Measurements from ENCODE around the gene ACKR3.

Gene ACKR3

DNA sequence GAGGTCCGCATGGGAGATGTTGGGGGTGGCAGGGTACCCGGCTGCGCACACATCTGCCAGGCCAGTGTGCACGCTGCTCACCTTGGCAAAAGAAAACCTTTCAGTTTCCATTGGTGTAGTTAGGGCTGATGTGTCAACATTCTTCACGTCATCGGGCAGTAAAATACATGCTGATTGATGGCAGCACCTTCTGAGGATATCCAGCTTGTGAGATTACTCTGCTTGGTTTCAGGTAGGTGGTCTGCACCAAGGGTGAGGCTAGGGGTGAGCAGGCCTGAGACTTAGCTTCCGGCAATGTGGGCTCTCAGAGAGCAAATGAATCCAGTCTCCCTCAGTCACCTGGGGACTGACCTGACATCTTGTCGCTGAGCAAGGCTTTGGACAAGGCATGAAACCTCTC, 19.3 kb upstream of the ACKR3 start:
- Histone ChIP-seq H3K27me3 (ENCODE audit: control insufficient read depth, insufficient read depth, low read length) (no peaks in the 10 kb centered on the region), H3K4me3 (ENCODE audit: low read depth, low read length) (no peak overlapping the region), H3K9me3 (ENCODE audit: control insufficient read depth, insufficient read depth, low read length) (no peaks in the 10 kb centered on the region), H3K9ac (ENCODE audit: low read depth, low read length) (no peak overlapping the region), H3K36me3 (ENCODE audit: control insufficient read depth, insufficient read depth, low read length) (no peaks in the 10 kb centered on the region), H3K4me1 (ENCODE audit: control insufficient read depth, insufficient read depth, low read length) (peaks cover 13% of the 10 kb centered on the region), H3K27ac (ENCODE audit: low read depth, low read length) (no peak overlapping the region)

- Histone ChIP-seq H3K27ac (ENCODE audit: low read depth, low read length) (no peak overlapping the region), H3K36me3 (ENCODE audit: control insufficient read depth, insufficient read depth, low read length) (no peaks in the 10 kb centered on the region), H3K9me3 (ENCODE audit: control insufficient read depth, insufficient read depth, low read length) (no peaks in the 10 kb centered on the region), H3K4me1 (ENCODE audit: control insufficient read depth, insufficient read depth, low read length) (peaks cover 13% of the 10 kb centered on the region), H3K27me3 (ENCODE audit: control insufficient read depth, insufficient read depth, low read length) (no peaks in the 10 kb centered on the region), H3K9ac (ENCODE audit: low read depth, low read length) (no peak overlapping the region), H3K4me3 (ENCODE audit: low read depth, low read length) (no peak overlapping the region)
Observed at GRCh38 chr2:236550701-236551465, 18.7 kb upstream of the ACKR3 start.

DNA sequence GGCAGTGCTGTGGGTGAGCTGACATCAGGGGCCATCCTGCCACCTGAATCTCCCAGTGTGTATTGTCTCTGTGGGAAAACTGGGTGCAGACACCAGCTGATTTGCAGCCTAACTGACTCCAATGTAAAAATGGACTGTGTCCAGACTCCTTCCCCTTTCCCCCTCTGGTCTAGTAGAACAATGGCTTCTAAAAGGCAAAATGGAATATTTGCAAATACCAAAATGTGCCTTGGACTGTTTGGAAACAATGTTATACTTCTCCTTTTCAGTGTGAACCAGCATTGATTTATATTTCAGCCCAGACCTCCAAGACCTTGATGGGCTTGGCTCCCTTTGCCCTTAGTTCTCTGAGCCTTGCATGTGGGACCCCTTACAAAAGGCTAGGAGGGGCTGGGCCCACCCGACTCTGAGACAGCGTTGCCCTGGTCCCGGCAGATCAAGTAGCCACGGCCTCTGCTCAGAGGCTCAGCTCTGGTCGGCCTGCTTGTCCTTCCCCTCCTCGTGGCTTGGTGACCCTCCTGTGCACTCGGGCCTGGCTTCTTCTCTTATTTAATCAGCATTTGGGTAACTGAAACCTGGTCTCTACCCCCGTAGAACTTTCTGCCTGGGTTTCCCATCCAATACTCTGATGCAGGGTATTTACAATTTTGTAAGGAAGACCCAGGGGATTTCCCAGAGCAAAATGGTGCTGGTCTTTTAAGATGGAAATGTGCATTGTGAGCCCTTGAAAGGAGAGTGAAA, 18.0 kb upstream of the ACKR3 start:
- Histone ChIP-seq H3K27ac (ENCODE audit: low read depth, low read length) (peak overlapping the region; percentile 80), H3K9me3 (ENCODE audit: control insufficient read depth, insufficient read depth, low read length) (no peaks in the 10 kb centered on the region), H3K4me1 (ENCODE audit: control insufficient read depth, insufficient read depth, low read length) (peaks cover 13% of the 10 kb centered on the region), H3K27me3 (ENCODE audit: control insufficient read depth, insufficient read depth, low read length) (no peaks in the 10 kb centered on the region), H3K36me3 (ENCODE audit: control insufficient read depth, insufficient read depth, low read length) (no peaks in the 10 kb centered on the region), H3K4me3 (ENCODE audit: low read depth, low read length) (no peak overlapping the region), H3K9ac (ENCODE audit: low read depth, low read length) (0 out of 2 replicates have a peak overlapping the region, but pooled peaks have one; percentile 4)

GRCh38 chr2:236552212-236552542, 17.4 kb upstream of the ACKR3 start:
- Histone ChIP-seq H3K9me3 (ENCODE audit: control insufficient read depth, insufficient read depth, low read length) (no peaks in the 10 kb centered on the region), H3K27ac (ENCODE audit: low read depth, low read length) (no peak overlapping the region), H3K4me1 (ENCODE audit: control insufficient read depth, insufficient read depth, low read length) (peaks cover 13% of the 10 kb centered on the region), H3K4me3 (ENCODE audit: low read depth, low read length) (no peak overlapping the region), H3K9ac (ENCODE audit: low read depth, low read length) (no peak overlapping the region), H3K27me3 (ENCODE audit: control insufficient read depth, insufficient read depth, low read length) (no peaks in the 10 kb centered on the region), H3K36me3 (ENCODE audit: control insufficient read depth, insufficient read depth, low read length) (no peaks in the 10 kb centered on the region)

- Histone ChIP-seq H3K4me3 (ENCODE audit: low read depth, low read length) (no peak overlapping the region), H3K27me3 (ENCODE audit: control insufficient read depth, insufficient read depth, low read length) (no peaks in the 10 kb centered on the region), H3K27ac (ENCODE audit: low read depth, low read length) (no peak overlapping the region), H3K9me3 (ENCODE audit: control insufficient read depth, insufficient read depth, low read length) (no peaks in the 10 kb centered on the region), H3K4me1 (ENCODE audit: control insufficient read depth, insufficient read depth, low read length) (peaks cover 13% of the 10 kb centered on the region), H3K9ac (ENCODE audit: low read depth, low read length) (no peak overlapping the region), H3K36me3 (ENCODE audit: control insufficient read depth, insufficient read depth, low read length) (no peaks in the 10 kb centered on the region)
Observed at GRCh38 chr2:236552581-236553363, 16.9 kb upstream of the ACKR3 start.

DNA sequence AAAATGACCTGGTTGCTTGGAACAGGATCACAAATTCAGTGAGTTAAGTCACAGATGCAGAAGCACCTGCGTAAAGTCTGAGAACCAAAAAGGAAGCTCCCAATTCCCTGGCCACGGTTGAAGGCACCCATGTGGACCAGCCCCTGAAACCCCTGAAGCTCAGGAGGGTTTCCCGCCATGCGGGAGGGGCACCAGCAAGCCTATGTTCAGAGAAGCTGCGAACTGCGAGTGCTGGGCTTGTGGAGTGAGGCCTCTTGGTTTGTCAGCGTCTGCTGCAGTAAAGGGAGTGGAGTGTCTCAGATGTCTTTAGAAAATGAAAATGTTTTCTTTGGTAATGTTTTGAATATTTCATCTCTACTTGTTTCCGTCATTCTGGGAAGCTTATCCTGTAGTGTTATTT, 16.1 kb upstream of the ACKR3 start:
- no peaks in the 10 kb centered on the region for H3K9me3 ChIP-seq (ENCODE audit: control insufficient read depth, insufficient read depth, low read length)
- H3K27me3 ChIP-seq (ENCODE audit: control insufficient read depth, insufficient read depth, low read length) = no peaks in the 10 kb centered on the region
- H3K36me3 ChIP-seq (ENCODE audit: control insufficient read depth, insufficient read depth, low read length) = no peaks in the 10 kb centered on the region
- peaks cover 13% of the 10 kb centered on the region for H3K4me1 ChIP-seq (ENCODE audit: control insufficient read depth, insufficient read depth, low read length)
- no peak overlapping the region for H3K27ac ChIP-seq (ENCODE audit: low read depth, low read length)
- no peak overlapping the region for H3K4me3 ChIP-seq (ENCODE audit: low read depth, low read length)
- H3K9ac ChIP-seq (ENCODE audit: low read depth, low read length) = no peak overlapping the region

- H3K4me3 ChIP-seq (ENCODE audit: low read depth, low read length) = no peak overlapping the region
- H3K27ac ChIP-seq (ENCODE audit: low read depth, low read length) = no peak overlapping the region
- H3K4me1 ChIP-seq (ENCODE audit: control insufficient read depth, insufficient read depth, low read length) = peaks cover 13% of the 10 kb centered on the region
- H3K9ac ChIP-seq (ENCODE audit: low read depth, low read length) = no peak overlapping the region
- H3K9me3 ChIP-seq (ENCODE audit: control insufficient read depth, insufficient read depth, low read length) = no peaks in the 10 kb centered on the region
- H3K36me3 ChIP-seq (ENCODE audit: control insufficient read depth, insufficient read depth, low read length) = no peaks in the 10 kb centered on the region
- H3K27me3 ChIP-seq (ENCODE audit: control insufficient read depth, insufficient read depth, low read length) = no peaks in the 10 kb centered on the region
Observed at GRCh38 chr2:236554629-236555282, 14.9 kb upstream of the ACKR3 start.

DNA sequence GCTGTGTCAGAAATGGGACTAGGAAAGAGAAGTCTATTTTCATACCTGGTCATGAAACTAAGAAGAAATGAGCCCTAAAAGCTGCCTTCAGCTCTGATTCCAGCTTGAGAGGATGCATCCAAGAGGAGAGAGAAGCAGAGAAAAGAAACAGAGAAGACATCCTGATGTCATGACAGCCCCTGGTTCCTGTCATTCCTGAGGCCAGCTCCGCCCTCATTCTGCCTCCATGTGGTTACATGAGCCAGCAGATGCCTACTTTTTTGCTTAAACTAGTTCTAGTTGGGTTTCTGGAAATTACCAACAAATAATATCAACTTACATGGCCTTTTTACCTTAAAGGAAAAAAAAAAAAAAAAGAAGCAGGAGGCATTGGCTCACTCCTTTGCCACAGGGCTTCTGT, 14.1 kb upstream of the ACKR3 start:
- no peak overlapping the region for H3K4me3 ChIP-seq (ENCODE audit: low read depth, low read length)
- no peaks in the 10 kb centered on the region for H3K9me3 ChIP-seq (ENCODE audit: control insufficient read depth, insufficient read depth, low read length)
- H3K9ac ChIP-seq (ENCODE audit: low read depth, low read length) = no peak overlapping the region
- H3K36me3 ChIP-seq (ENCODE audit: control insufficient read depth, insufficient read depth, low read length) = no peaks in the 10 kb centered on the region
- H3K4me1 ChIP-seq (ENCODE audit: control insufficient read depth, insufficient read depth, low read length) = peaks cover 13% of the 10 kb centered on the region
- H3K27me3 ChIP-seq (ENCODE audit: control insufficient read depth, insufficient read depth, low read length) = no peaks in the 10 kb centered on the region
- H3K27ac ChIP-seq (ENCODE audit: low read depth, low read length) = no peak overlapping the region

DNA sequence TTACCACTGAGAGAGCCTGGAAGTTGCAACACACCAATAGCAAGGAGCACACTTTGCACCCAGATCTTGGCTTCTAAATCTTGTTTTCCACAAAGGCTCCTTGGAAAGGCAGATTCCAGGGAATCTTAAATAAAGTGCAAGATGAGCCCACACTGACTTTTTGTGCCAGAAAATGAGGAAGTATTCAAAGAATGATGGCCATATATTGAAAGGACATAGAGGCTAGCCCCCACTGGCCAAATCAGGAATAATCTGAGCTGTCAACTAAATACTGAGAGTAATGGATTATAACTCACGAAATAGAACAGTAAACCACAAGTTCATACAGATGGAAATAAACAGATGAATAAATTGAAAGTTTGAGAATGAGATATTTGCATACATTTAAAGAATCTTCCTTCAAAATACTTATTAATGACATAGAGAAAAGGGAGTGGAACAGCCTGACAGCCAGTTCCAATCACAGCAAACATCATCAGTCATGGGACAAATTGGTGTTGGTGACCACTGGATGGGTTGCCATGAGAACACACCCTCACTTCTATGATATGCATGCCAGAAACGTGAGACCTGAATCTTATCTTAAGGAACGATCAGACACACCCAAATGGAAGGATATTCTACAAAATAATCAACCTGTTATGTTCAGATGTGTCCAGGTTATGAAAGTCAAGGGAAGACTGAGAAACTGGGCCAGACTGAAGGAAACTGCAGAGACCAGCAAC, 12.2 kb upstream of the ACKR3 start:
- no peaks in the 10 kb centered on the region for H3K27me3 ChIP-seq (ENCODE audit: control insufficient read depth, insufficient read depth, low read length)
- H3K4me3 ChIP-seq (ENCODE audit: low read depth, low read length) = no peak overlapping the region
- no peak overlapping the region for H3K9ac ChIP-seq (ENCODE audit: low read depth, low read length)
- H3K27ac ChIP-seq (ENCODE audit: low read depth, low read length) = no peak overlapping the region
- peaks cover under 1% of the 10 kb centered on the region; the same call in 1 of the 2 replicates for H3K4me1 ChIP-seq (ENCODE audit: control insufficient read depth, insufficient read depth, low read length)
- H3K36me3 ChIP-seq (ENCODE audit: control insufficient read depth, insufficient read depth, low read length) = no peaks in the 10 kb centered on the region
- no peaks in the 10 kb centered on the region for H3K9me3 ChIP-seq (ENCODE audit: control insufficient read depth, insufficient read depth, low read length)

DNA sequence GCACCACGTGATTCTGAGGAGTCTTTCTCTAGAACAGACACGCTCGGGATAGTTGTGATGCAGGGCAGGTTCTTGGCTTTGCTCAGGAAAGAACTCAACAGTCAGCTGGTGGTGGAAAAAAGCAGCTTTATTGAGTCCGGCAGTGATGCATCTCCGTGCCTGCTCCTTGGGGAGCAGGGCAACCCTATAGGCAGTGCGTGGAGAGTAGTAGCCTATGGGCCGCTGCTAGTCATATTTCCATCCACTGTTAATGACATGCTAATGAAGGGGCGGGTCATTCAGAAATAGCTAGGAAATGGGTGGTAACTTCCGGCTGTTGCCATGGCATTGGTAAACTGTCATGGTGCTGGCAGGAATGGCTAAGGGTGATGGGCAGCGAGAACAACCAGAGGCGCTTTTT, 11.6 kb upstream of the ACKR3 start:
- H3K27ac ChIP-seq (ENCODE audit: low read depth, low read length) = no peak overlapping the region
- H3K4me1 ChIP-seq (ENCODE audit: control insufficient read depth, insufficient read depth, low read length) = no peaks in the 10 kb centered on the region
- no peaks in the 10 kb centered on the region for H3K27me3 ChIP-seq (ENCODE audit: control insufficient read depth, insufficient read depth, low read length)
- H3K9me3 ChIP-seq (ENCODE audit: control insufficient read depth, insufficient read depth, low read length) = no peaks in the 10 kb centered on the region
- no peak overlapping the region for H3K4me3 ChIP-seq (ENCODE audit: low read depth, low read length)
- H3K9ac ChIP-seq (ENCODE audit: low read depth, low read length) = no peak overlapping the region
- H3K36me3 ChIP-seq (ENCODE audit: control insufficient read depth, insufficient read depth, low read length) = no peaks in the 10 kb centered on the region

Measured in HUES48 (cell line).